A549 (cell line): ENCODE results near the gene PCDHA8.

ENCODE experiments used
- ELK1 ChIP-seq: fragments of 150-350 bp; IDR thresholded peaks from 2 replicates; pipeline ENCODE4 v1.6.1; 2014; ENCODE audit warnings: low read depth, mild to moderate bottlenecking, low read length
- JUNB ChIP-seq: fragments of >200 bp; sonication (Bioruptor Twin); formaldehyde crosslinking; IDR thresholded peaks from 2 replicates; pipeline ENCODE4 v1.6.1; 2016
- TF ChIP-seq, protein P1 (sequence below): fragments of >200 bp; sonication (Bioruptor Twin); formaldehyde crosslinking; IDR thresholded peaks from 3 replicates; pipeline ENCODE4 v1.5.1; 2016

DNA sequence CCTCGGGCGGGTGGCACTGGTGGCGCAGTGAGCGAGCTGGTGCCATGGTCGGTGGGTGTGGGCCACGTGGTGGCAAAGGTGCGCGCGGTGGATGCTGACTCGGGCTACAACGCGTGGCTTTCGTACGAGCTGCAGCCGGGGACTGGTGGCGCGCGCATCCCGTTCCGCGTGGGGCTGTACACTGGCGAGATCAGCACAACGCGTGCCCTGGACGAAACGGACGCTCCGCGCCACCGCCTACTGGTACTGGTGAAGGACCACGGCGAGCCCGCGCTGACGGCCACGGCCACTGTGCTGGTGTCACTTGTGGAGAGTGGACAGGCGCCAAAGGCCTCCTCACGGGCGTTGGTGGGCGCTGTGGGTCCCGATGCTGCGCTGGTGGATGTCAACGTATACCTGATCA is 32.1 kb upstream of the PCDHA8 start:
- TF ChIP-seq, protein P1, sequence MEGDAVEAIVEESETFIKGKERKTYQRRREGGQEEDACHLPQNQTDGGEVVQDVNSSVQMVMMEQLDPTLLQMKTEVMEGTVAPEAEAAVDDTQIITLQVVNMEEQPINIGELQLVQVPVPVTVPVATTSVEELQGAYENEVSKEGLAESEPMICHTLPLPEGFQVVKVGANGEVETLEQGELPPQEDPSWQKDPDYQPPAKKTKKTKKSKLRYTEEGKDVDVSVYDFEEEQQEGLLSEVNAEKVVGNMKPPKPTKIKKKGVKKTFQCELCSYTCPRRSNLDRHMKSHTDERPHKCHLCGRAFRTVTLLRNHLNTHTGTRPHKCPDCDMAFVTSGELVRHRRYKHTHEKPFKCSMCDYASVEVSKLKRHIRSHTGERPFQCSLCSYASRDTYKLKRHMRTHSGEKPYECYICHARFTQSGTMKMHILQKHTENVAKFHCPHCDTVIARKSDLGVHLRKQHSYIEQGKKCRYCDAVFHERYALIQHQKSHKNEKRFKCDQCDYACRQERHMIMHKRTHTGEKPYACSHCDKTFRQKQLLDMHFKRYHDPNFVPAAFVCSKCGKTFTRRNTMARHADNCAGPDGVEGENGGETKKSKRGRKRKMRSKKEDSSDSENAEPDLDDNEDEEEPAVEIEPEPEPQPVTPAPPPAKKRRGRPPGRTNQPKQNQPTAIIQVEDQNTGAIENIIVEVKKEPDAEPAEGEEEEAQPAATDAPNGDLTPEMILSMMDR = no peak
- TF ChIP-seq JUNB (no peak), ELK1 (no peak)
